AG10803 (cell line): ENCODE data around the gene ZBTB33.

ENCODE experiments used
- DNase-seq: peaks from one replicate; pipeline ENCODE4 v3.0.0; 2010; ENCODE audit warnings: low read depth
- H3K4me3 ChIP-seq: 2 replicates; pipeline ENCODE4 v1.5.1; 2011; ENCODE audit warnings: mild to moderate bottlenecking, low read length, control low read depth
- TF ChIP-seq, protein P1 (sequence below): conservative IDR thresholded peaks from 2 replicates; pipeline ENCODE4 v1.5.1; 2011; ENCODE audit warnings: mild to moderate bottlenecking, low read length, control low read depth, inconsistent platforms

Gene ZBTB33

DNA sequence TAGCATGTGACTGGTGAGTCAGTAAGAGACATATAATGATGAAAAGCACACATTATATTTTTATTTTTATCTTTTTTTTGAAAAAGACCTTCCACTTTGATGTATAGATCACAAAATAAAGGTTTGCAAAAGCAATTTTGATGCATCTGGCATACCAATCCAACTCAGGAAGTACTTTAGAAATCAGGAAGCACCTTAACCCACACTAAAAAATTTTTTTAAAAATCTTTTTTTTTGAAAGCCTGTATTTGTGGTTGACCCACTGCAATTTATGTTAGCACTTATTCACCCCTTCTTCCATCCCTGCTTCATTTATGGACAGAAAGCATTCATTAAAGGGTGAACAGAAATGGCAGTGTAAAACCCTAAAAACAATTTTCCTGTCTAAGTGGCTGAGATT, 44.0 kb downstream of the ZBTB33 start:
- H3K4me3 ChIP-seq, result no peak overlapping the region
- TF ChIP-seq, protein P1, sequence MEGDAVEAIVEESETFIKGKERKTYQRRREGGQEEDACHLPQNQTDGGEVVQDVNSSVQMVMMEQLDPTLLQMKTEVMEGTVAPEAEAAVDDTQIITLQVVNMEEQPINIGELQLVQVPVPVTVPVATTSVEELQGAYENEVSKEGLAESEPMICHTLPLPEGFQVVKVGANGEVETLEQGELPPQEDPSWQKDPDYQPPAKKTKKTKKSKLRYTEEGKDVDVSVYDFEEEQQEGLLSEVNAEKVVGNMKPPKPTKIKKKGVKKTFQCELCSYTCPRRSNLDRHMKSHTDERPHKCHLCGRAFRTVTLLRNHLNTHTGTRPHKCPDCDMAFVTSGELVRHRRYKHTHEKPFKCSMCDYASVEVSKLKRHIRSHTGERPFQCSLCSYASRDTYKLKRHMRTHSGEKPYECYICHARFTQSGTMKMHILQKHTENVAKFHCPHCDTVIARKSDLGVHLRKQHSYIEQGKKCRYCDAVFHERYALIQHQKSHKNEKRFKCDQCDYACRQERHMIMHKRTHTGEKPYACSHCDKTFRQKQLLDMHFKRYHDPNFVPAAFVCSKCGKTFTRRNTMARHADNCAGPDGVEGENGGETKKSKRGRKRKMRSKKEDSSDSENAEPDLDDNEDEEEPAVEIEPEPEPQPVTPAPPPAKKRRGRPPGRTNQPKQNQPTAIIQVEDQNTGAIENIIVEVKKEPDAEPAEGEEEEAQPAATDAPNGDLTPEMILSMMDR, result no peak

DNA sequence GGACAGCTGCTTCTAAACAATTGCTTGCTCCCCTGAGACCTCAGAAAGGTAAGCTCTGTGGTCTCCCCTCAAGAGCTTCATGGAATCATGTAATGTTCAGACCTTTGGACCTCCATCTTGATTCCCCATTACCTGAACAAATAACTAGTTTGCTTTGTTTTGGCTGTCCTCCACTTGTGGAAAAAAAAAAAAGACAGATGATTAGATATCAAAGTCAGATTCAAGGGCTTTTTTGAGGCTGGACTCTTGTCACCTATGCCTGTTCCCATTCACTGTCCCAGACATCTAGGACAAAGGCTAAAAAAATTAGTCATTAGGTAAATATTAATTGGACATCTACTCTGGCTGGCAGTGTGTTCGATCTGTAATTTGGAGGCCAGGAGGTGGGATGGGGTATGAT, 47.3 kb downstream of the ZBTB33 start:
- no peak overlapping the region for H3K4me3 ChIP-seq
- no peak for DNase-seq
- TF ChIP-seq, protein P1, result no peak

More for the DNA sequence above, 44.0 kb downstream of the ZBTB33 start:
- DNase-seq, result no peak

DNA sequence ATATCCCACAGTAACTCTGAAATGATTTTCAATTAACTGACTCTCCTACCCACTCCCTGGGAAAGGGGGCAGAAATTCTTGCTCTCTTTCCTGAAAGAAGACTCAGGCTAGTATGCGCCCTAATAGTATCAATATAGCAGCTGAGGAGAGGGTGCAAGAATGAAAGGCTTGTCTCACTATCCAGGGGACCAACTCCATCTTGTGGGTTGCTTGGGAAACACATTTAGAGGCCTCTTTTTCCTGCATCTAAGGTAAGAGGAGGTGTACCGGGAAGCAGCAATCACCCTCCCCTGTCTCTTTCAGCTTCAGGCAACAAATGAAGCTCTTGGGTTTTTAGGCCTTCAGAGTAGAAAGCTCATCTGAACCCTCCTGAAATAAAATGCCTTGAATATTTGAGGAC, 49.3 kb downstream of the ZBTB33 start:
- H3K4me3 ChIP-seq, result no peak overlapping the region
- TF ChIP-seq, protein P1, result no peak
- no peak for DNase-seq

DNA sequence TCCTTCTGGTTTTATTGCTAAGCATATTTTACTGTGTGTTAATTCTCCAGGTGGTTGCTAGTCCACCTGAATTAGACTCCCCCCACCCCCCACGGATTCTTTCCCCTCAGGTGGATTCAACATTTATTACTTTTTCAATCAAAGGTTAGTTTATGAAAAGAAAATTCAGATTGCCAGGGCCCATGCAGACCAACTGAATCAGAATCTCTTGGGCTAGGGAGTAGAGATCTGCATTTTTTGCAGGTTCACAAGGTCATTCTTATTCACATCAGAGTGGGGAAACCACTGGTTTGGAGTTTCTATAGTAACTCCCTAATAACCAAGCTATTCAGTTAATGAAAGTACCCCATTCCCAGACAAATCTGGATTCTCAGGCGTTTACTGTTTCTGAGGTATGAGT, 50.9 kb downstream of the ZBTB33 start:
- TF ChIP-seq, protein P1, result no peak
- H3K4me3 ChIP-seq, result no peak overlapping the region
- no peak for DNase-seq

DNA sequence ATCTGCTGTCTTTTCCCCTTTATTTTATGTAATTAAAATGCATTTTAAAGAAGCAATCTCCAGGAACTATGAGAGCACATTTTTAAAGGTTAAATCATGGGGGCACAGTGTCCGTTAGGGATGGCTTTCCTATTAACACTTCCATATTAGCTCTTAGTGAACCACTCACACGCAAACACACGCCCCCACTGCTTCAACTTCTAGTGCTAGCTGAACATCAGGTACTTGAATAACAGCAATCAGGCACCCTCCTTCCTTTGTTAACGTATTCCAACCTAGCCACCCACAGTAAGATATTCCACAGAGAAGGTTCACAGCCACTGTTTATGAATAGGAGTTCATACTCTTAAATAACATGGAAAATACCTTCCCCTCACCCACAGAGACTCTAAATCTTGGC, 51.3 kb downstream of the ZBTB33 start:
- TF ChIP-seq, protein P1, result no peak
- H3K4me3 ChIP-seq, result no peak overlapping the region
- no peak for DNase-seq

DNA sequence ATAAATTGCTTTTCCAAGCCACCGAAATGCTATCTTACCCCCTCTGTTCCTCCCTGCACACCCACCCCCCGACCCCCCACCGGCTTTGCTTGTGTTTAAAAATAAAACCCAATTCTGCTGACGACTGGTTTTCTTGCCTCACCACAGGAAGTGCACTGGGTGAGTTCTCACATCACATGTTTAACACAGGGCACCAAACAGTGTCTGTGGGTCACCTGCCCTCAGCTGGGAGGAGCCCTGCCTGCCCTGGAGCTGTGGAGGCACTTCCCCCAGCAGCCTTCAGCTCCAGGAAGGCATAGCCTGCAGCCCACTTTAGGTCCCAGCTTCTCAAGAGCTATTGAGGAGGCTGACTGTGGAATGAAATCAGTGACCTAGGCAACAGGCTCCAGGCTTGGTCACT, 51.8 kb downstream of the ZBTB33 start:
- TF ChIP-seq, protein P1, result no peak
- DNase-seq, result no peak
- H3K4me3 ChIP-seq, result no peak overlapping the region

DNA sequence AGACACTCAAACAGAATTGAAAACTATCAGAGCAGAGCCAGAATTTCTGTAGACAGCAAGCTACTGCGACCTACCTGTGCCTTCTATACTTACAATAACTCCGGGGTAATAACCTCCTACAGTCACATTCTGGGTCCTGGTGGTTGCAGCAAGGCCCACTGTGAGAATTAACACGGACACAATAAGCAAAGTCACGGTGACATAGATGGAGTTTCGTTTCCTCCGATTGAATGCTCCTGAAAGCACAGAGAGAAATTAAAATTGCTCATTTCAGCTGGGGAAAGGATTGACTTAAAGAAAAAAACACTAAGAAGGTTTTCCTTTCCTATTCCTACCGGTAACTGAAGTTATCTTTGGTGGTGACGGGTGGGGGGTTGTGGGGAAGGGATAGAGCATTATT, 53.6 kb downstream of the ZBTB33 start:
- no peak for DNase-seq
- TF ChIP-seq, protein P1, result no peak
- H3K4me3 ChIP-seq, result no peak overlapping the region
